Naive thymus-derived CD4-positive, alpha-beta T cell (primary cell): ENCODE measurements around the gene NUDT14. TPM values are rescaled to one million over a fixed set of nuclear protein-coding genes. Genes with fewer than 3 reads are reported as not detected.

Experiments used
- ATAC-seq: fragments of 150-1000 bp; cut with Tn5 transposase; 2 replicates; pipeline ENCODE4 v1.10.0; 2021; ENCODE audit warnings: mild to moderate bottlenecking, moderate library complexity
- CTCF ChIA-PET: fragments of 350-600 bp; sonication (Branson Sonifier 250); formaldehyde crosslinking; loops from one replicate; lab custom pipeline; 2021; ENCODE audit warnings: antibody characterized with exemption; lab: Charles Lee
- POLR2A ChIA-PET: fragments of 350-600 bp; sonication (Branson Sonifier 250); formaldehyde crosslinking; loops from one replicate; lab custom pipeline; 2021; ENCODE audit warnings: antibody characterized with exemption, inconsistent platforms; lab: Charles Lee
- DNase-seq, 9 donors: peaks; one replicate each; pipeline versions ENCODE4 v3.0.0 to v3.0.0-alpha.2; 2020 to 2022; ENCODE audit warnings: mixed read lengths in 1 of 9
- H3K27ac ChIP-seq: one replicate; pipeline ENCODE4 v1.7.0; 2013; ENCODE audit warnings: mild to moderate bottlenecking, low read depth, low read length, moderate library complexity
- H3K27me3 ChIP-seq, 2 donors: one replicate each; pipeline ENCODE4 v1.7.0; 2013; ENCODE audit warnings: low read length in 2 of 2, mild to moderate bottlenecking in 2 of 2, moderate library complexity in 2 of 2; ENCODE audit not compliant: control insufficient read depth in 2 of 2, insufficient read depth in 2 of 2
- H3K36me3 ChIP-seq, 3 experiments: 1 replicate in 2 of 3; 2 replicates in 1 of 3; pipeline ENCODE4 v1.7.0; 2013; ENCODE audit warnings: low read length in 3 of 3, mild to moderate bottlenecking in 3 of 3, moderate library complexity in 1 of 3; ENCODE audit not compliant: insufficient read depth in 3 of 3, control insufficient read depth in 2 of 3
- H3K4me1 ChIP-seq, 2 donors: one replicate each; pipeline ENCODE4 v1.7.0; 2013; ENCODE audit warnings: low read length in 2 of 2, mild to moderate bottlenecking in 2 of 2, moderate library complexity in 1 of 2; ENCODE audit not compliant: control insufficient read depth in 2 of 2, insufficient read depth in 2 of 2
- H3K4me3 ChIP-seq: 2 replicates; pipeline ENCODE4 v1.7.0; 2013; ENCODE audit warnings: mild to moderate bottlenecking, low read length
- H3K9me3 ChIP-seq, 3 experiments: 1 replicate in 2 of 3; 2 replicates in 1 of 3; pipeline ENCODE4 v1.7.0; 2013; ENCODE audit warnings: low read length in 3 of 3; ENCODE audit not compliant: control insufficient read depth in 2 of 3
- H3K27ac Mint-ChIP-seq, 9 donors: one replicate each; pipeline ENCODE4 v1.8.0; 2020 to 2022; ENCODE audit warnings: mixed read lengths in 9 of 9, mild to moderate bottlenecking in 8 of 9, moderate library complexity in 5 of 9, inconsistent platforms in 2 of 9
- H3K27me3 Mint-ChIP-seq, 5 donors: one replicate each; pipeline ENCODE4 v1.8.0; 2021 to 2022; ENCODE audit warnings: mixed read lengths in 5 of 5, mild to moderate bottlenecking in 1 of 5
- H3K36me3 Mint-ChIP-seq, 5 donors: one replicate each; pipeline ENCODE4 v1.8.0; 2020 to 2022; ENCODE audit warnings: mixed read lengths in 5 of 5, mild to moderate bottlenecking in 3 of 5, inconsistent platforms in 1 of 5
- H3K4me1 Mint-ChIP-seq, 7 donors: one replicate each; pipeline ENCODE4 v1.8.0; 2020 to 2022; ENCODE audit warnings: mixed read lengths in 7 of 7, mild to moderate bottlenecking in 3 of 7, inconsistent platforms in 1 of 7
- H3K4me3 Mint-ChIP-seq, 10 donors: one replicate each; pipeline ENCODE4 v1.8.0; 2020 to 2022; ENCODE audit warnings: mild to moderate bottlenecking in 10 of 10, mixed read lengths in 10 of 10, moderate library complexity in 6 of 10, inconsistent platforms in 2 of 10
- H3K9me3 Mint-ChIP-seq, 11 donors: one replicate each; pipeline ENCODE4 v1.8.0; 2020 to 2022; ENCODE audit warnings: mixed read lengths in 11 of 11, mild to moderate bottlenecking in 4 of 11, inconsistent platforms in 1 of 11, moderate library complexity in 1 of 11
- intact Hi-C, 2 donors: fragments of 100-400 bp; cut with micrococcal nuclease; formaldehyde crosslinking; loops; one replicate each; pipeline ENCODE4 v1.15.1; 2023
- polyA plus RNA-seq, 2 donors: library from polyadenylated mRNA; unstranded; fragments of 300-500 nt; fragmentation: Illumina TruSeq; gene quantifications; one replicate each; pipeline ENCODE4 v1.2.3, GENCODE V29; 2021
- total RNA-seq, 6 experiments: library from RNA in 5 of 6; stranded (reverse) in 5 of 6; gene quantifications; 1 replicate in 5 of 6; 2 replicates in 1 of 6; pipeline ENCODE4 v1.2.3 and lab custom pipeline; 2021 to 2026

NUDT14 gene
- total and polyA plus RNA-seq, 7 experiments from 2014 or later, result 17.3 to 29.6 (median 20.1) TPM

- Mint-ChIP-seq H3K27ac (no peak overlapping the region), H3K4me3 (no peak overlapping the region), H3K36me3 (peaks cover 0 to 2% (median 0%) of the 10 kb centered on the region in 5 donors), H3K9me3 (peaks cover 0 to 2% (median 0%) of the 10 kb centered on the region in 11 donors), H3K27me3 (no peaks in the 10 kb centered on the region), H3K4me1 (no peaks in the 10 kb centered on the region)
- ATAC-seq, result no peak
- intact Hi-C loops, result no loop called here
- Histone ChIP-seq H3K27me3 (no peaks in the 10 kb centered on the region), H3K27ac (no peak overlapping the region), H3K4me3 (no peak overlapping the region), H3K4me1 (no peaks in the 10 kb centered on the region), H3K9me3 (no peaks in the 10 kb centered on the region), H3K36me3 (no peaks in the 10 kb centered on the region)
- ChIA-PET CTCF (no interaction called here), POLR2A (no interaction called here)
- peak in 1 of 9 donors; percentile 4 for DNase-seq
These were observed 34.7 kb downstream of the NUDT14 start for GRCh38 chr14:105146181-105146975.

- peaks cover 0 to 5% (median 0%) of the 10 kb centered on the region in 5 donors for H3K36me3 Mint-ChIP-seq
- peaks cover 0 to 10% (median 0%) of the 10 kb centered on the region in 11 donors for H3K9me3 Mint-ChIP-seq
- Histone ChIP-seq H3K4me3 (no peak overlapping the region), H3K4me1 (no peaks in the 10 kb centered on the region), H3K27ac (no peak overlapping the region), H3K9me3 (peaks cover 0 to 2% (median 0%) of the 10 kb centered on the region in 3 experiments), H3K36me3 (no peaks in the 10 kb centered on the region), H3K27me3 (no peaks in the 10 kb centered on the region)
- ATAC-seq (no peak), DNase-seq (peak in 1 of 9 donors; percentile 7)
- no peaks in the 10 kb centered on the region for H3K4me1 Mint-ChIP-seq
- no peak overlapping the region for H3K27ac Mint-ChIP-seq
- CTCF ChIA-PET, result no interaction called here
- no peak overlapping the region for H3K4me3 Mint-ChIP-seq
- intact Hi-C loops, result no loop called here
- H3K27me3 Mint-ChIP-seq, result no peaks in the 10 kb centered on the region
- POLR2A ChIA-PET, result no interaction called here
These were observed 35.5 kb downstream of the NUDT14 start for GRCh38 chr14:105145381-105146180.

- no peak overlapping the region for H3K27ac ChIP-seq
- CTCF ChIA-PET, result no interaction called here
- H3K9me3 Mint-ChIP-seq, result peaks cover 0 to 18% (median 3%) of the 10 kb centered on the region in 11 donors
These were observed 36.3 kb downstream of the NUDT14 start for GRCh38 chr14:105144666-105145380.

GRCh38 chr14:105144026-105144665 is 37.0 kb downstream of the NUDT14 start:
- peaks cover 0 to 22% (median 4%) of the 10 kb centered on the region in 11 donors for H3K9me3 Mint-ChIP-seq
- H3K27ac ChIP-seq, result no peak overlapping the region
- no peaks in the 10 kb centered on the region for H3K36me3 ChIP-seq
- no peaks in the 10 kb centered on the region for H3K27me3 ChIP-seq
- no peak overlapping the region for H3K4me3 Mint-ChIP-seq
- no peak for ATAC-seq
- intact Hi-C loops, result no loop called here
- peaks cover 0 to 10% (median 0%) of the 10 kb centered on the region in 5 donors for H3K36me3 Mint-ChIP-seq
- peaks cover 0 to 15% (median 0%) of the 10 kb centered on the region in 3 experiments for H3K9me3 ChIP-seq
- POLR2A ChIA-PET, result no interaction called here
- H3K4me3 ChIP-seq, result no peak overlapping the region
- no peaks in the 10 kb centered on the region for H3K4me1 Mint-ChIP-seq
- DNase-seq, result peak in 1 of 9 donors; percentile 5
- no peaks in the 10 kb centered on the region for H3K4me1 ChIP-seq
- no peak overlapping the region for H3K27ac Mint-ChIP-seq
- CTCF ChIA-PET, result no interaction called here
- no peaks in the 10 kb centered on the region for H3K27me3 Mint-ChIP-seq

More at GRCh38 chr14:105144666-105145380, 36.3 kb downstream of the NUDT14 start:
- Histone ChIP-seq H3K4me1 (no peaks in the 10 kb centered on the region), H3K27me3 (no peaks in the 10 kb centered on the region), H3K9me3 (peaks cover 0 to 9% (median 0%) of the 10 kb centered on the region in 3 experiments), H3K4me3 (no peak overlapping the region), H3K36me3 (no peaks in the 10 kb centered on the region)
- Mint-ChIP-seq H3K4me1 (no peaks in the 10 kb centered on the region), H3K27ac (no peak overlapping the region), H3K27me3 (no peaks in the 10 kb centered on the region), H3K4me3 (no peak overlapping the region), H3K36me3 (peaks cover 0 to 9% (median 0%) of the 10 kb centered on the region in 5 donors)
- intact Hi-C loops, result no loop called here
- POLR2A ChIA-PET, result no interaction called here
- DNase-seq (peak in 1 of 9 donors; percentile 4), ATAC-seq (no peak)

GRCh38 chr14:105143451-105144025 is 37.6 kb downstream of the NUDT14 start:
- Mint-ChIP-seq H3K4me1 (no peaks in the 10 kb centered on the region), H3K4me3 (no peak overlapping the region), H3K27ac (no peak overlapping the region), H3K36me3 (peaks cover 0 to 10% (median 0%) of the 10 kb centered on the region in 5 donors), H3K9me3 (peaks cover 0 to 22% (median 4%) of the 10 kb centered on the region in 11 donors), H3K27me3 (no peaks in the 10 kb centered on the region)
- peaks cover 0 to 15% (median 0%) of the 10 kb centered on the region in 3 experiments for H3K9me3 ChIP-seq
- no peak overlapping the region for H3K27ac ChIP-seq
- no peak overlapping the region for H3K4me3 ChIP-seq
- intact Hi-C loops, result no loop called here
- ChIA-PET POLR2A (no interaction called here), CTCF (no interaction called here)
- H3K4me1 ChIP-seq, result no peaks in the 10 kb centered on the region
- DNase-seq (no peak), ATAC-seq (no peak)
- H3K36me3 ChIP-seq, result no peaks in the 10 kb centered on the region
- H3K27me3 ChIP-seq, result no peaks in the 10 kb centered on the region
